NB4 (cell line): ENCODE measurements around the gene SIAH3.

Experiments used
- CTCF ChIP-seq: IDR thresholded peaks from one replicate; pipeline ENCODE4 v1.5.1; 2012; ENCODE audit warnings: low read depth, low read length
- MYC ChIP-seq: IDR thresholded peaks from 2 replicates; pipeline ENCODE4 v1.6.1; 2011; ENCODE audit warnings: low read depth, low read length

- TF ChIP-seq MYC (no peak), CTCF (no peak)
Measured at GRCh38 chr13:45798851-45799250, 52.7 kb downstream of the SIAH3 start.
